Endodermal cell (in vitro differentiated cells): ENCODE results near the gene SHANK3. TPM values are rescaled to one million over a fixed set of nuclear protein-coding genes. Genes with fewer than 3 reads are reported as not detected.

ENCODE experiments used
- DNase-seq: peaks from one replicate; pipeline ENCODE4 v3.0.0-alpha.2; 2017
- H3K27ac ChIP-seq: 2 replicates; pipeline ENCODE4 v1.5.1; 2013; ENCODE audit warnings: mild to moderate bottlenecking, low read depth, low read length, moderate library complexity
- H3K27me3 ChIP-seq: 2 replicates; pipeline ENCODE4 v1.6.1; 2013; ENCODE audit warnings: mild to moderate bottlenecking, low read length, moderate library complexity; ENCODE audit not compliant: insufficient read depth, control insufficient read depth, poor library complexity, severe bottlenecking
- H3K36me3 ChIP-seq: 2 replicates; pipeline ENCODE4 v1.7.0; 2013; ENCODE audit warnings: mild to moderate bottlenecking, low read length, moderate library complexity; ENCODE audit not compliant: control insufficient read depth, insufficient read depth
- H3K4me1 ChIP-seq: one replicate; pipeline ENCODE4 v1.7.0; 2013; ENCODE audit warnings: low read length; ENCODE audit not compliant: control insufficient read depth, insufficient read depth
- H3K4me3 ChIP-seq: 2 replicates; pipeline ENCODE4 v1.5.1; 2013; ENCODE audit warnings: mild to moderate bottlenecking, low read length, moderate library complexity
- H3K9ac ChIP-seq: 2 replicates; pipeline ENCODE4 v1.6.1; 2013; ENCODE audit warnings: mild to moderate bottlenecking, low read length, moderate library complexity; ENCODE audit not compliant: poor library complexity, severe bottlenecking; ENCODE audit errors: extremely low read depth
- H3K9me3 ChIP-seq: 2 replicates; pipeline ENCODE4 v1.6.1; 2013; ENCODE audit warnings: mild to moderate bottlenecking, low read length, moderate library complexity; ENCODE audit not compliant: control insufficient read depth
- H3K27ac Mint-ChIP-seq: 2 replicates; pipeline ENCODE4 v1.8.0; 2020; ENCODE audit warnings: mixed read lengths
- H3K27me3 Mint-ChIP-seq: 2 replicates; pipeline ENCODE4 v1.8.0; 2021; ENCODE audit warnings: mild to moderate bottlenecking, mixed read lengths; ENCODE audit not compliant: insufficient read depth
- H3K36me3 Mint-ChIP-seq: 2 replicates; pipeline ENCODE4 v1.8.0; 2020; ENCODE audit warnings: low read depth, mixed read lengths
- H3K4me1 Mint-ChIP-seq: 2 replicates; pipeline ENCODE4 v1.8.0; 2020; ENCODE audit warnings: mixed read lengths
- H3K4me3 Mint-ChIP-seq: 2 replicates; pipeline ENCODE4 v1.8.0; 2020; ENCODE audit warnings: mild to moderate bottlenecking, moderate library complexity, mixed read lengths
- H3K9me3 Mint-ChIP-seq: 2 replicates; pipeline ENCODE4 v1.8.0; 2020; ENCODE audit warnings: mild to moderate bottlenecking, mixed read lengths
- WGBS, 2 experiments: methylation state at CpG; one replicate each; pipeline versions ENCODE4 v1.1.5 to v1.1.7; 2013; ENCODE audit warnings: missing lambda C conversion rate in 2 of 2, mixed read lengths in 1 of 2; ENCODE audit not compliant: insufficient coverage in 1 of 2, insufficient read length in 1 of 2; 5-methylcytosine and 5-hydroxymethylcytosine counted together
- total RNA-seq, 2 donors: library from RNA; stranded (reverse); fragmentation: NEBNext Ultra II Directional in 1 of 2; extraction: Animal tissue kit (Norgen Biotek cat#: 25700) in 1 of 2; gene quantifications; 2 replicates in 1 of 2; 3 replicates in 1 of 2; pipeline ENCODE4 v1.2.1, GENCODE V29; 2021
- TF ChIP-seq, protein P1 (sequence below): fragments of 200-600 bp; sonication (generic); conservative IDR thresholded peaks from 2 replicates; pipeline ENCODE4 v1.5.0; 2021; ENCODE audit warnings: antibody characterized with exemption, mild to moderate bottlenecking

SHANK3 gene
- total RNA-seq, 2 donors from 2014 or later, result 9.4 to 11.1 TPM

DNA sequence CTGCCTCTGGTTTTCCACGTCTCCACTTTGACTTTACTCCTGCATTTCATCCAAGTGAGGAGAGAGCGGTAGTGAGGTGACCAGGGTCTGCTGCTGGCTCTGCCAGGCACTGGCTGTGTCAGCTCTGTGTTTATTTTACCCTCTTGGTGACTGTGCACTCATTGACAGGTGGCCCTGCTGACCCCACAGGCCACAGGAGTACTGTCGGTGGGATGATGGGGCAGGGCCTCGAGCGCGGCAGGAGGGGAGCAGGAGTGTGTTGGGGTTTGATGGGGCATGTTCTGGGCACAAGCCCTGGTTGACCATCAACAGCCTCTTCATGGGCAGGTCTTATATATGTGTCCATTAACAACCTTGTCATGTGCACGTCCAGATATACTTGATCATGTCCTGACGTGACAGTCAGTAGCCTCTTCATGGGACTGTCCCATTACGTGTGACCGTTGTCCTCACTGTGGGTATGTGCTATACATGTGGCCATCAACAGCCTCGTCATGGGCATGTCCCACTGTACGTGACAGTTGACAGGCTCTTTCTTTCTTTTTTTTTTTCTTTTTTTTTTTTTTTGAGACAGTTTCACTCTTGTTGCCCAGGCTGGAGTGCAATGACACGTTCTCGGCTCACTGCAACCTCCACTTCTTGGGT, 34.0 kb downstream of the SHANK3 start:
- H3K4me1 Mint-ChIP-seq, result no peaks in the 10 kb centered on the region
- H3K27ac Mint-ChIP-seq, result no peak overlapping the region
- TF ChIP-seq, protein P1, sequence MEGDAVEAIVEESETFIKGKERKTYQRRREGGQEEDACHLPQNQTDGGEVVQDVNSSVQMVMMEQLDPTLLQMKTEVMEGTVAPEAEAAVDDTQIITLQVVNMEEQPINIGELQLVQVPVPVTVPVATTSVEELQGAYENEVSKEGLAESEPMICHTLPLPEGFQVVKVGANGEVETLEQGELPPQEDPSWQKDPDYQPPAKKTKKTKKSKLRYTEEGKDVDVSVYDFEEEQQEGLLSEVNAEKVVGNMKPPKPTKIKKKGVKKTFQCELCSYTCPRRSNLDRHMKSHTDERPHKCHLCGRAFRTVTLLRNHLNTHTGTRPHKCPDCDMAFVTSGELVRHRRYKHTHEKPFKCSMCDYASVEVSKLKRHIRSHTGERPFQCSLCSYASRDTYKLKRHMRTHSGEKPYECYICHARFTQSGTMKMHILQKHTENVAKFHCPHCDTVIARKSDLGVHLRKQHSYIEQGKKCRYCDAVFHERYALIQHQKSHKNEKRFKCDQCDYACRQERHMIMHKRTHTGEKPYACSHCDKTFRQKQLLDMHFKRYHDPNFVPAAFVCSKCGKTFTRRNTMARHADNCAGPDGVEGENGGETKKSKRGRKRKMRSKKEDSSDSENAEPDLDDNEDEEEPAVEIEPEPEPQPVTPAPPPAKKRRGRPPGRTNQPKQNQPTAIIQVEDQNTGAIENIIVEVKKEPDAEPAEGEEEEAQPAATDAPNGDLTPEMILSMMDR, result no peak
- no peaks in the 10 kb centered on the region for H3K9me3 Mint-ChIP-seq
- Histone ChIP-seq H3K4me3 (no peak overlapping the region), H3K27me3 (no peaks in the 10 kb centered on the region), H3K9ac (no peak overlapping the region), H3K4me1 (no peaks in the 10 kb centered on the region), H3K27ac (no peak overlapping the region), H3K9me3 (no peaks in the 10 kb centered on the region), H3K36me3 (no peaks in the 10 kb centered on the region)
- peaks cover 8% of the 10 kb centered on the region for H3K36me3 Mint-ChIP-seq
- WGBS, 2 experiments, result 95 to 99% methylated on average over 12 to 14 of the region's 14 CpGs
- H3K27me3 Mint-ChIP-seq, result no peaks in the 10 kb centered on the region
- DNase-seq, result peak; percentile 21
- no peak overlapping the region for H3K4me3 Mint-ChIP-seq

DNA sequence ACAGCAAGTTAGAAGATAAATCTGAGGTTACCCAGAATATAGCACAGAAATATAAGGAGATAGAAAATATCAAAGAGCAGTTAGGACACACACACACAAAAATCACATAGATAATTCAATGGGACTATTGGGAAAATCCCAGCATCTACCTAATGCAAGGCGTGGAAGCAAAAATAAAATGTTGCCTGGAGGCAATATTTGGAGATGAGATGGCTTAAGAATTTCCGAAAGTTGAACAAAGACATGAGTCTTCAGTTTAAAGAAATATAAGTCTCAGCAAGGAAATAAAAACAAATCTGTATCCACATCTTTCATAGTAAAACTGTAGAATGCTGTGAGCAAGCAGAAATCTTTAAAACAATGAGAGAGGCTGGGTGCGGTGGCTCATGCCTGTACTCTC, 35.9 kb downstream of the SHANK3 start:
- no peak overlapping the region for H3K27ac ChIP-seq
- H3K4me1 ChIP-seq, result no peaks in the 10 kb centered on the region
- DNase-seq, result no peak
- Mint-ChIP-seq H3K4me3 (no peak overlapping the region), H3K4me1 (no peaks in the 10 kb centered on the region), H3K9me3 (no peaks in the 10 kb centered on the region), H3K27ac (no peak overlapping the region), H3K27me3 (no peaks in the 10 kb centered on the region), H3K36me3 (peaks cover 8% of the 10 kb centered on the region)
- H3K27me3 ChIP-seq, result no peaks in the 10 kb centered on the region
- H3K9me3 ChIP-seq, result no peaks in the 10 kb centered on the region
- H3K36me3 ChIP-seq, result no peaks in the 10 kb centered on the region
- TF ChIP-seq, protein P1, result no peak
- H3K4me3 ChIP-seq, result no peak overlapping the region
- WGBS, 2 experiments, result 90 to 100% methylated on average over 3 of the region's 3 CpGs
- H3K9ac ChIP-seq, result no peak overlapping the region

DNA sequence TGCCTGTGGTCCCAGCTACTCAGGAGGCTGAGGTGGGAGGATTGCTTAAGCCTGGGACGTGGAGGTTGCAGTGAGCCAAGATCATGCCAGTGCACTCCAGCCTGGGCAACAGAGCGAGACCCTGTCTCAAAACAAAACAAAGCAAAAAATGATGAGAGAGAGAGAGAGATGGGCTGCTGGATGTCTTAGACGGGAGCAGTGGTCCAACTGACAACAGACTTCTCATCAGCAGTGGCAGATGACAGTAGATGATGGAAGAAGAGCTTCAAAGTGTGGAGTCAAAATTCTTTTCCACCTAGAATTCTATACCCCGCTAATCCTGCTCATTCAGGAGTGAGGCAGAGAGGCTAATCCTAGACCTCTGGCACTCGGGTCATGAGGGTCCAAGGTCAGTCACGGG, 36.4 kb downstream of the SHANK3 start:
- TF ChIP-seq, protein P1, result no peak
- no peak for DNase-seq
- no peak overlapping the region for H3K4me3 ChIP-seq
- Mint-ChIP-seq H3K27me3 (no peaks in the 10 kb centered on the region), H3K9me3 (no peaks in the 10 kb centered on the region), H3K27ac (no peak overlapping the region), H3K4me3 (no peak overlapping the region), H3K36me3 (peaks cover 8% of the 10 kb centered on the region), H3K4me1 (no peaks in the 10 kb centered on the region)
- no peaks in the 10 kb centered on the region for H3K36me3 ChIP-seq
- no peak overlapping the region for H3K9ac ChIP-seq
- 94 to 96% methylated on average over 4 to 6 of the region's 6 CpGs for WGBS, 2 experiments
- H3K27ac ChIP-seq, result no peak overlapping the region
- H3K4me1 ChIP-seq, result no peaks in the 10 kb centered on the region
- no peaks in the 10 kb centered on the region for H3K9me3 ChIP-seq
- no peaks in the 10 kb centered on the region for H3K27me3 ChIP-seq
